GM21381 (cell line): Measurements from ENCODE around the gene CDC6.
"Not testable (repeated sequence)": the region's sequence is repeated elsewhere in the genome, so short reads cannot be mapped to it uniquely, and the experiment has no call there.

Experiments
- ATAC-seq: cut with Tn5 transposase; IDR thresholded peaks from one replicate; pipeline ENCODE4 v1.9.1; 2021; ENCODE audit warnings: mild to moderate bottlenecking, moderate library complexity; ENCODE audit not compliant: unreplicated experiment

Gene CDC6

DNA sequence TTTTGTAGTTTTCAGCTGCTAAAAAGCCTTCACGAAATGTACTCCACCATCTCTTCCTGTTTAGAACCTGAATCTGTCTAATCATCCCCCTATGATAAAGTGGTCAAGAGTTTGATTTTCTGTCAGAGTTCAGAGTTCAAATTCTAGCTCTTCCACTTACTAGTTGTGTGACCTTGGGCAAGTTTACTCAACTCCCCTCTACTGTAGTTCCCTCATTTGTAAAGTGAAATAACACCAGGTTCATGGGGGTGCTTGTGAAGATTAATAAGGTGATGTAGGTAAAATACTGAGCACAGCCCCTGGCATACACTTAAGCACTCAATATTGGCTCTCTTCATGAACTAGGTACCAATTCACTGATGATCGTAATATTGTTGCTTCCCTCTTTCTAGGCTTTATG, 1.2 kb upstream of the CDC6 start:
- no peak for ATAC-seq

DNA sequence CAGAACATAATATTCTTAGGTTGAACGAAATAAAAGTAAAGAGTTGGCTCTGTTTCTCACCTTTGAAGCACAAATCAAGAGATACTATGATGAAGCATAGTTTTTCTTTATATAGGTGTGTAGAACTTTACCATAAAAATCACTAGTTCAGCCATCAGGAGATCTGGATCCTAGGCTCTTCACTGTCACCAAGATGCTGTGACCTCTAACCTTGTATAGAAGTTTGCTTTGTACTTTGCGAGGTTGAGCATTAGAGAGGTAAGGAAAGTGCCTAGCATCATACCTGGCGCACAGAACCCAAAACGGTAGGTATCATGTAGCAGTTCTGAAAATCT, 553 bp upstream of the CDC6 start:
- no peak for ATAC-seq

DNA sequence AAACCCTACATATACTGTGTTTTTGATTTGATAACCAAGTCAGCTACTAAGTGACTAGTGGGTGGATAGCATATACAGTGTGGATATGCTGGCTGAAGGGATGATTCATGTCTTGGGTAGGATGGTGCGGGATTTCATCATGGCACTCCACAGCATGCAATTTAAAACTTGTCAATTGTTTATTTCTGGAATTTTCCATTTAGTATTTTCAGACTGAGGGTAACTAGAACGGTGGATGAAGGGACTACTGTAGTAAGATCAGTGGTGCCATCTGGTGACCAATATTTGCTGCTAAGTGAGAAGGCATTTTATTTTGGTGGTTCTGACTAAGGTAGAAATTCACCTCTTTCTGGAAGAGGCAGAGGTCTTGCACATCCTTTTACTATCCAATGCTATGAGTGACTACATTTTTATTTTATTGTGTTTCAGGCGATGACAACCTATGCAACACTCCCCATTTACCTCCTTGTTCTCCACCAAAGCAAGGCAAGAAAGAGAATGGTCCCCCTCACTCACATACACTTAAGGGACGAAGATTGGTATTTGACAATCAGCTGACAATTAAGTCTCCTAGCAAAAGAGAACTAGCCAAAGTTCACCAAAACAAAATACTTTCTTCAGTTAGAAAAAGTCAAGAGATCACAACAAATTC, 3.1 kb downstream of the CDC6 start:
- ATAC-seq = no peak

GRCh38 chr17:40291281-40291664, 3.6 kb downstream of the CDC6 start:
- ATAC-seq = no peak

DNA sequence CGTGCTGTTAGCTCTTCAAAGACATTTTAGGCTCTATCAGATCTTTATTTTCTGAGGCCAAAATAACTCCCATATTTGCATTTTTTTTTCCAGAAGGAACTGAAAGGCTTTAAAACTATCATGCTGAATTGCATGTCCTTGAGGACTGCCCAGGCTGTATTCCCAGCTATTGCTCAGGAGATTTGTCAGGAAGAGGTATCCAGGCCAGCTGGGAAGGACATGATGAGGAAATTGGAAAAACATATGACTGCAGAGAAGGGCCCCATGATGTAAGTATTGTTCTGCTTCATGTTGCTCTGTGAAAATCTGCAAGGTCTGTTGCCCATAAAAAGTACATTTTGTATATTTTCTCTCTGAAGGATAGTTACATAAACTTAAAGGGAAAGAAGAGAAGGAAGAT, 5.7 kb downstream of the CDC6 start:
- ATAC-seq = no peak

DNA sequence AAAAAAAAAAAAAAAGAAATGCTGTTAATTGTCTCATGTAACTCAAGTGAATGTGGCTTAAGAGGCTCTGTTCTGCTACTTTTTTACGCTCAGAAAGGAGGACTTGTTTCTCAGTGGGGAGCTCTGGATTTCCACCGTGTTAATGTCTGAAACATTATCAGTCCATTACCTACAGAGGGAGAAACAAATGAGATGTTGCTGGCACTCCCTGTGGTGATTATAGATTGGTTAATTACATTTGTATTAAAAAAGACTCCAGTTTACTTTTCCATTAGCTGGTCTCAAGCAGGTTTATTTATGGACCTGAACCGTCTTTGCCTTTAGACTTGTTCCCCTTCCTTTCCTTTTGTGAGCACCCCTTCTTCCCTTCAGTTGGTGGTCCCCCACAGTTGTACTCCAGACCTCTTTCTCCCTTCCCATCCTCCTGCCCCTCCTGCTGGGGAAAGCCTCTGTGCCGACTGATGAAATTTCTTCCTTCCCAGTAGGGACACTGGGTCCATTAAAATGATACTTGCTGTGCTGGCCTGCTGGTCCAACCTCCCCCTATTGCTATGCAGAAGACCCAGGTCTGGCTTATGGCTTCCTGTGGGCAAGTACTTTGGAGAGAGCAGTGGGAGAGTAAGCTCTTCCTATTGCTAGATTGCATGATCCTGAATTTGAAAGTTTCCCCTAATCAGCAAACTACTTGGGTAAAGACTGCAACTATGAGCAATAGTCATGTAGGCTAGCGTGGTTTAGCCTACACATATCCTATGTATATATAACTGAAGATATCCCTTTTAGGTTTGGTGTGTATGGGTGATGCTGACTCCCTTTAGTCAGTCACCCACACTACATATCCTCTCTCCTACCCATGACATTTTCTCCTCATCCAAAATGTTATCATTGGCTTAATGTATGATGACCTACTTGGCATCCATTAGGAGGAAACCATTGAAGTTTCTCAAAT, 8.1 kb downstream of the CDC6 start:
- no peak for ATAC-seq

DNA sequence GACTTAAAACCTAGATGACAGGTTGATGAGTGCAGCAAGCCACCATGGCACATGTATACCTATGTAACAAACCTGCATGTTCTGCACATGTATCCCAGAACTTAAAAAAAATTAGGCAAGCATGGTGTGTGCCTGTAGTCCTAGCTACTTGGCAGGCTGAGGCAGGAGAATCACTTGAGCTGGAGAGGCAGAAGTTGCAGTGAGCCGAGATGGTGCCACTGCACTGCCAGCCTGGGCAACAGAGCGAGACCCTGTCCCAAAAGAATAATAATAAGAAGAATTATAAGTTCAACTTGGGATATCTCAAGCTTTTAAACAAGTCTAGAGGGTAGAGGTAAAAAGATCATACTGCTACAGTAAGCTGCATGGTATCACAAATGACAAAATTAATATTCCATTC, 9.8 kb downstream of the CDC6 start:
- no peak for ATAC-seq

GRCh38 chr17:40298726-40299125, 11.0 kb downstream of the CDC6 start:
- no peak for ATAC-seq

DNA sequence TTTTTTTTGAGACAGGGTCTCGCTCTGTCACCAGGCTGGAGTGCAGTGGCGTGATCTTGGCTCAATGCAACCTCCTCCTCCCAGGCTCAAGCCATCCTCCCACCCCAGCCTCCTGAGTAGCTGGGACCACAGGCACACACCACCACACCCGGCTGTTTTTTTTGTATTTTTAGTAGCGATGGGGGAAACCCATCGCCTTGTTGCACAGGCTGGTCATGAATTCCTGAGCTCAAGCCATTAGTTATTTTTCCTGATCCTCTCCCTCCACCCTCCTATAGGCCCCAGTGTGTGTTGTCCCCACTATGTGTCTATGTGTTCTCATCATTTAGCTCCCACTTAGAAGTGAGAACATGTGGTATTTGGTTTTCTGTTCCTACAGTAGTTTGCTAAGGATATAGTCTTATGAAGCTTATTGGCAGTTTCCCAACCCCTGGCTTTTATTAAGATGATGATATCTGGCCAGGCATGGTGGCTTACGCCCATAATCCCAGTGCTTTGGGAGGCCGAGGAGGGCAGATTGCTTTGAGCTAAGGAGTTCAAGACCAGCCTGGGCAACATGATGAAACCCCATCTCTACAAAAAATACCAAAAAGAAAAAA, 11.6 kb downstream of the CDC6 start:
- not testable (repeated sequence) for ATAC-seq

DNA sequence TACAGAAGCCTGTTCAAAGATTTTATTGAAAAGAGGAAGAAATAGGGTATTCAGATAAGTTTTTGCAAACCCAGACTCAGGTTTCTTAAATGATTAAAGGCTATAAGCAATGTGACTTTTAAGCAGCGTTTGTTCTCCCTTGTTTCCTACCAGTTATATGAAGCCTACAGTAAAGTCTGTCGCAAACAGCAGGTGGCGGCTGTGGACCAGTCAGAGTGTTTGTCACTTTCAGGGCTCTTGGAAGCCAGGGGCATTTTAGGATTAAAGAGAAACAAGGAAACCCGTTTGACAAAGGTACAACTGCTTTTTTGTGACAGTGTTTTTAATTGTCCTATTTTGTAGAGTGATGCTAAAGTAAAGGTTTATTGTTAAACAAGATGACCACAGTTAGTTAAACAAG, 13.6 kb downstream of the CDC6 start:
- ATAC-seq = no peak

DNA sequence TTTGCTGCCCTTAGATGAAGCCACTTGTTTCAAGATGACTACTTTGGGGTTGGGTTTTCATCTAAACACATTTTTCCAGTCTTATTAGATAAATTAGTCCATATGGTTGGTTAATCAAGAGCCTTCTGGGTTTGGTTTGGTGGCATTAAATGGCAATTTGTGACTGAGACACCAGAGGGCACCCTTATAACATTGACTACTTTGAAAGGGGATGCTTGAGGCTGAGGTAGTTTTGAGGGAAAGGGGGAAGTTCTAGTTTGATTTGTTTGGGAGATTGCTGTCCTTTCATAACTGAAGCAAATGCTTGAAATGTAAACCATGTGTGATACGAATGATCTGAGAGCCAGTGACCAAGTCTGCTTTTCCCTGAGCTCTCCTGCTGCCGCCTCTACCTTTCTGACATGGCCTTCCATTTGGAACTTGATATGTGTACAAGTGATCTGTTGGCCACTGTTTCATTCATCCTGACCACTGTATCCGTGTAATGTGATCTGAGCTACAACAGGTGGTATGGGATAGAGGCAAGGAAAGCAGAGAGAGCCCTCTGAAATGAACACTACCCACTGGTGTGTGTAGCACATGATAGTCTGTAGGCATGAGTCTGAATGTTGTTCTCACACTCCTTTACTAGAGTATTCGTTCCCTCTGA, 15.5 kb downstream of the CDC6 start:
- ATAC-seq = no peak

- no peak for ATAC-seq
Observed at GRCh38 chr17:40303708-40304551, 16.3 kb downstream of the CDC6 start.

DNA sequence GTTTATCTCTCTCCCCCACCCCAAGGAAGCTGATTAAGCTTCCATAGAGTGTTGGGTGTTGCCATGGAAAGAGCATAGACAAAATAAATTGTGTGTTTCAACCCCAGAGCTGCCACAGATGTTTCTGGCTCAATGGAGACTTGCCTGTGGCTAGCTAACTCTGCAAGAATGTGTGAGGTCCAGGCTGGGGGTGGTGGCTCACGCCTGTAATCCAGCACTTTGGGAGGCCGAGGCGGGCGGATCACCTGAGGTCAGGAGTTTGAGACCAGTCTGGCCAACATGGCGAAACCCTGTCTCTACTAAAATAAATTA, 16.8 kb downstream of the CDC6 start:
- not testable (repeated sequence) for ATAC-seq

- ATAC-seq = not testable (repeated sequence)
Observed at GRCh38 chr17:40304866-40305265, 17.2 kb downstream of the CDC6 start.

DNA sequence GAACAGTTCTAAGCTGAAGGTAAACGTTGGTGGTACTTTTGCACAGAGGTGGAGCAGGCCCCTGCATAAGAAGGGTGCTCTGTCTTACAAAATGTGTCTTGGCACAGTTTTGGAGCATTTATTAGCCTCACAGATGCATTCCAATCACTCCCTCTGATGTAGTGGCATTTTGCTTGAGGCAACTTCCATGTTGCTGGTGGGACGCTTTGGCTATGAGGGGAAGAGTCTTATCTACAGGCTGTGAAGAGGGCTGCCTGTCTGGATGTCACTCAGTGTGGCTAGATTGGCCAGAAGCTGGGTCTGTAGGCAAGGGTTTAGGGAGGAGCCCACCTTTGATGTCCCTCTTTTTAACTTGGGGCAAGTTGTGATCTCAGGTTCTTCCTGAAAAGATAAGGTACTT, 18.7 kb downstream of the CDC6 start:
- ATAC-seq = no peak

- no peak for ATAC-seq
Observed at GRCh38 chr17:40307001-40307730, 19.5 kb downstream of the CDC6 start.

DNA sequence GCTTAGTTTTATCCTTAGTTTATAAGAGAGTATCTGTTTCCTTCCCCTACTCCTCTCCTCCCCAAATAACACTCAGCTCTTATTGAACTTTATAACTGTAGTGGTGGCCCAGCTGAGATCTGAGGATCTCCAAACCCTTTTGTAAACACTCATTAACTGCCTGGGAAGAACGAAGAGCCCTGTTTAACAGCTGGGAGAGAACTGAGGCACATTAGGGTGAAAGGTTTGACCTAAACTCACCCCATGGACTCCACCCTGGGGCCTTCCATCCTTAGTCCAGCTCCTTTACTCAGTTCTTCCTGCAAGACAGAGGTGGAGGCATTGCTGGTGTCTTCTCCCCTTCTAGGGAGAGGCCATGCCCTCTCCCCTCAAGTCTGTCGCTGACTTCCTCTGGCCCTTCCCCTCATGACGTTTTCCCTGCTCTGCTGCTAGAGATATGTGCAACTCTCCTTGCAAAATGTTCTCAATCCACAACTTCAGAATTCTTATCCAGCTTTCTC, 20.1 kb downstream of the CDC6 start:
- no peak for ATAC-seq

DNA sequence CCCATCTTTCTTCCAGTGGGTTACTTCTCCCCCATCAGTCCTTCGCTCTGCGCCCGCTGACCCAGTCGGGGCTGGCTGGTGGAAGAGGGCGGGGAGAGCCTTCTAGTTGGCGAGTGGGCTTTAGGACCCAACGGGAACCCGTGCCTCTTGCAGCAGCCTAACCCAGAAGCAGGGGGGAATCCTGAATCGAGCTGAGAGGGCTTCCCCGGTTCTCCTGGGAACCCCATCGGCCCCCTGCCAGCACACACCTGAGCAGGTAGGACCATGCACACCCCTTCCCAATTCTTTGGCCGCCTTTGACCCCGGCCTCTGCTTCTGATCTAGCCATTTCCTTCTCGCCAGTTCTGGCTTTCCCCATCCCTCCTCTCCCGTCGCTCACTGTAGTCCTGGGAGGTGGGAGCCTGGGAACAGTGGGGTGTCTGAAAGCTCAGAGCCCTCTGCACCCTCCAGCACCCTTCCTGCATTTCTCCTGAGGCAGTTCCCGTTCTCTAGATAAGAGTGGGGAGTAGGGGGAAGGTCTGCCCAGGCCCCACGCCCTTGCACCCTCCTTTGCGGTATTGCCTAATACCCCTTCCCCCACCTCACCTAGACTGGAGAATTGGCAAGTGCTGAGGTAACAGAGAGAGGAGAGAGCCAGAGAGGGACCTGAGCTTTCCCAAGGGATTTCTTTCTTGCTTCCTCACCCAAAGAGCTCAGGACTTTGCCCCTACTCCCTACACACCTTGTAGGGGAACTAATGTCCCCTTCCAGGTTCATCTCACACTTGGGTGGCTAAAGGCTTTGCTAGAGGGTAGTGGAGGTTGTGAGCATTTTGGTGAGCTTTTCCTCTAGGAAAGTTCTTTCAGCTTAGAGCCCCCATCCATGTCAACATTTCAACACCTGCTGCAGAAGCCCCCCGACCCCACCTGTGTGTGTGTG, 21.6 kb downstream of the CDC6 start, which contains the start of gene RARA:
Gene RARA, plus strand, starts transcription at position 150 of the 918 bp plus-strand sequence. CDS start 22,039 bp downstream, outside the sequence.
- no peak for ATAC-seq
